Adipocyte (in vitro differentiated cells): ENCODE results near the gene USP11.

Experiments used
- DNase-seq: peaks from one replicate; pipeline ENCODE4 v3.0.0-alpha.2; 2015; ENCODE audit warnings: low read depth
- H3K27me3 ChIP-seq: replicated peaks from 2 replicates; pipeline ENCODE4 v1.7.0; 2013; ENCODE audit warnings: mild to moderate bottlenecking, low read length, moderate library complexity; ENCODE audit not compliant: control insufficient read depth, insufficient read depth
- H3K36me3 ChIP-seq: 2 replicates; pipeline ENCODE4 v1.7.0; 2013; ENCODE audit warnings: low read length, mild to moderate bottlenecking, moderate library complexity; ENCODE audit not compliant: control insufficient read depth, insufficient read depth, severe bottlenecking
- H3K4me1 ChIP-seq: 2 replicates; pipeline ENCODE4 v1.7.0; 2013; ENCODE audit warnings: mild to moderate bottlenecking, low read length, moderate library complexity; ENCODE audit not compliant: control insufficient read depth, insufficient read depth
- H3K4me3 ChIP-seq: 2 replicates; pipeline ENCODE4 v1.7.0; 2013; ENCODE audit warnings: mild to moderate bottlenecking, low read length, moderate library complexity
- H3K9ac ChIP-seq: 2 replicates; pipeline ENCODE4 v1.7.0; 2013; ENCODE audit warnings: mild to moderate bottlenecking, low read length, moderate library complexity
- H3K9me3 ChIP-seq: 2 replicates; pipeline ENCODE4 v1.7.0; 2013; ENCODE audit warnings: mild to moderate bottlenecking, low read length, moderate library complexity; ENCODE audit not compliant: control insufficient read depth

USP11 gene

DNA sequence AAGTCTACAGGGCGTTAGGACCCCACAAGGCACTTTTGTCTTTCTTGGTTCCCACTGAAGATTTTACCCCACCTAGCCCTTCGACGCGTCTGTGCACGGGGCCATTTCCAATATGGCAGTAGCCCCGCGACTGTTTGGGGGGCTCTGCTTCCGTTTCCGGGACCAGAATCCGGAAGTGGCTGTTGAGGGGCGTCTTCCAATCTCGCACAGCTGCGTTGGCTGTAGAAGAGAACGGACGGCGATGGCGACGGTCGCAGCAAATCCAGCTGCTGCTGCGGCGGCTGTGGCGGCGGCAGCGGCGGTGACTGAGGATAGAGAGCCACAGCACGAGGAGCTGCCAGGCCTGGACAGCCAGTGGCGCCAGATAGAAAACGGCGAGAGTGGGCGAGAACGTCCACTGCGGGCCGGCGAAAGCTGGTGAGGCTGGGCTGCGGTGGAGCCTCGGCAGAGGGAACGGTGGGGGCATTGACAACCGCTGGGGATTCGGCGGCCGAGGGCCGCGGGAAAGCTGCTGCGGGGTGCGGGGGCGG lies at the start of gene USP11:
Gene USP11 (plus strand): TSS at position 207 of the 530 bp plus-strand sequence. CDS start 35 bp downstream, at position 242.
- Histone ChIP-seq H3K27me3 (peaks cover 5% of the 10 kb centered on the region), H3K4me3 (peak within 1 kb of the TSS; percentile 87), H3K4me1 (peaks cover 6% of the 10 kb centered on the region), H3K36me3 (peaks cover 15% of the 10 kb centered on the region), H3K9ac (peak within 1 kb of the TSS; percentile 88), H3K9me3 (no peaks in the 10 kb centered on the region)
- peak; percentile 52 for DNase-seq

DNA sequence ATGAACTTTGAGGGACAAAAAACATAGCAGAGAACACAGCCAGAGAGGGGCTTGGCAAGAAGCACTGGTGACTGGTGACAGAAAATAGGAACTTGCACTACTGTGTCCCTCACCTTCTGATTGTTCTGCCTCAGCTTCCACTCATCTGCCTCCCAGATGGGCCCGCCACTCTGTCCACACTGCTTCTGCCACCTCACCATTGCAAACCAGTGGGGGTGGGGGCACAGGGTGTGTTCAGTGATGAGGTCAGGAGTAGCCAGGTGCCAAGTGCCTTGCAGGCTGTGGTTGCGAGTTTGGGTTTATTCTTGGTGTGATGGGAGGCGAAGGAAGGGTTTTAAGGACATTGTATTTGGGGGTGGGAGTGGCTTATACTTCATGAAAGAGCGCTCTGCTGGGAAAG lies 48.3 kb upstream of the USP11 start:
- Histone ChIP-seq H3K36me3 (peaks cover 57% of the 10 kb centered on the region), H3K4me3 (no peak overlapping the region), H3K27me3 (peaks cover 11% of the 10 kb centered on the region), H3K4me1 (peaks cover 2% of the 10 kb centered on the region), H3K9ac (no peak overlapping the region), H3K9me3 (no peaks in the 10 kb centered on the region)
- no peak for DNase-seq

DNA sequence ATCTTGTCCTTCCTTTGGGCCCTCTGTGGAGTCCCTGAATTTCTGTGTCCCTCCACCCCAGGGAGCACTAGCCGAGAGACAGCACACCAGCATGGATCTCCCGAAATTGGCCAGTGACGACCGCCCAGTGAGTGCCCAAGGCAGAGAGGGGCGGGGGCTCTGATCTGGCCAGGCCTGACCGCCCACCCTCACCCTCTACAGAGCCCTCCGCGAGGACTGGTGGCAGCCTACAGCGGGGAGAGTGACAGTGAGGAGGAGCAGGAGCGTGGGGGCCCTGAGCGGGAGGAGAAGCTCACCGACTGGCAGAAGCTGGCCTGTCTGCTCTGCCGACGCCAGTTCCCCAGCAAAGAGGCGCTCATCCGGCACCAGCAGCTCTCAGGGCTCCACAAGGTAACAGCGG lies 47.6 kb upstream of the USP11 start:
- DNase-seq: no peak
- peaks cover 11% of the 10 kb centered on the region for H3K27me3 ChIP-seq
- H3K9me3 ChIP-seq: no peaks in the 10 kb centered on the region
- peaks cover 57% of the 10 kb centered on the region for H3K36me3 ChIP-seq
- H3K4me1 ChIP-seq: no peaks in the 10 kb centered on the region
- H3K4me3 ChIP-seq: no peak overlapping the region
- H3K9ac ChIP-seq: no peak overlapping the region

DNA sequence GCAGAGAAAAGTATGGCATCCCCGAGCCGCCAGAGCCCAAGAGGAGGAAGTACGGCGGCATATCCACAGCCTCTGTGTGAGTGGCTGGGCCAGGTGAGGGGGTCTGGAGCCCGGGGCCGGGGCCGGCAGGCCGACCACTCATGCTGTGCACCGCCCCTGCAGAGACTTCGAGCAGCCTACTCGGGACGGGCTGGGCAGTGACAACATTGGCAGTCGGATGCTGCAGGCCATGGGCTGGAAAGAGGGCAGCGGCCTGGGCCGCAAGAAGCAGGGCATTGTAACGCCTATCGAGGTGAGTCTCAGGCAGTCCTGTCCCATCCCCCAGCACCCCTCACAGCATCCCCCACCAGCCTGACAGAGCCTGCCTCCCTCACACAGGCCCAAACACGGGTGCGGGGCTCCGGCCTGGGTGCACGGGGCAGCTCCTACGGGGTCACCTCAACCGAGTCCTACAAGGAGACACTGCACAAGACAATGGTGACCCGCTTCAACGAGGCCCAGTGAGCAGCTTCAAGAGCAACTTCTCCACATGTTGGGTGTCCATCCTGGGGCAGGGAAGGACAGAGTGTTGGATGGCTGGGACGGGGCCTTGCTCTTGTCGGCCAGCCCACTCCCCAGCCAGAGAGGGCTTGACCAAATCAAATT lies 46.6 kb upstream of the USP11 start:
- Histone ChIP-seq H3K27me3 (peaks cover 10% of the 10 kb centered on the region), H3K9ac (no peak overlapping the region), H3K9me3 (no peaks in the 10 kb centered on the region), H3K4me1 (no peaks in the 10 kb centered on the region), H3K36me3 (peaks cover 49% of the 10 kb centered on the region), H3K4me3 (no peak overlapping the region)
- DNase-seq: no peak

- DNase-seq: no peak
- H3K36me3 ChIP-seq: peaks cover 39% of the 10 kb centered on the region
- H3K27me3 ChIP-seq: peaks cover 10% of the 10 kb centered on the region
- peaks cover 5% of the 10 kb centered on the region for H3K4me1 ChIP-seq
- H3K9me3 ChIP-seq: no peaks in the 10 kb centered on the region
- no peak overlapping the region for H3K4me3 ChIP-seq
- no peak overlapping the region for H3K9ac ChIP-seq
These were observed 45.6 kb upstream of the USP11 start for GRCh38 chrX:47187106-47187677.

- no peak overlapping the region for H3K4me3 ChIP-seq
- DNase-seq: no peak
These were observed 42.9 kb upstream of the USP11 start for GRCh38 chrX:47189906-47190305.

GRCh38 chrX:47190445-47191269 lies 42.2 kb upstream of the USP11 start:
- Histone ChIP-seq H3K27me3 (peaks cover 7% of the 10 kb centered on the region), H3K4me1 (peaks cover 17% of the 10 kb centered on the region), H3K4me3 (peak overlapping the region; percentile 83), H3K9me3 (no peaks in the 10 kb centered on the region), H3K9ac (peak overlapping the region; percentile 83), H3K36me3 (peaks cover 17% of the 10 kb centered on the region)
- peak; percentile 90 for DNase-seq

More at GRCh38 chrX:47189906-47190305, 42.9 kb upstream of the USP11 start:
- H3K9ac ChIP-seq: no peak overlapping the region
- peaks cover 7% of the 10 kb centered on the region for H3K27me3 ChIP-seq
- peaks cover 25% of the 10 kb centered on the region for H3K36me3 ChIP-seq
- H3K9me3 ChIP-seq: no peaks in the 10 kb centered on the region
- peaks cover 12% of the 10 kb centered on the region for H3K4me1 ChIP-seq

DNA sequence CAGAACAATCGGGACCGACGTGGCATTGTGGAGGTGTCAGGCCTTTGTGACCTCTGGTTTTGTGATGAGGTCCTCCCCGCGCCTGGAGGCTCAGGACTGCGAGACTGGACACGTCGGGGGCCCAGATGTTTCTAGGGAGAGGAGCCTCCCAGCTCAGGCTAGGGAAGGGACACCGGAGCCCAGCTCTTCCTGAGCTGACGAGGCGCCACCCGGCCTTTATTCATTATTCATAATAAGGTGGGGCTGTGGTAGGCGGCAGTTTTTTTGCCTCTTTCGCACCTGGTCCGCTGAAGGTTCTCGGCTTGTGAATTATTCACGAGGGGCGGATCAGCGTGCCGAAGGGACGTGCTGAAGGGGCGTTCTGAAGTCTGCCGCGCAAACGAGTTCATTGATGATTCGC lies 41.5 kb upstream of the USP11 start:
- Histone ChIP-seq H3K27me3 (peaks cover 7% of the 10 kb centered on the region), H3K4me1 (peaks cover 24% of the 10 kb centered on the region), H3K9ac (peak overlapping the region; percentile 83), H3K9me3 (no peaks in the 10 kb centered on the region), H3K36me3 (peaks cover 10% of the 10 kb centered on the region), H3K4me3 (peak overlapping the region; percentile 83)
- DNase-seq: peak; percentile 43

DNA sequence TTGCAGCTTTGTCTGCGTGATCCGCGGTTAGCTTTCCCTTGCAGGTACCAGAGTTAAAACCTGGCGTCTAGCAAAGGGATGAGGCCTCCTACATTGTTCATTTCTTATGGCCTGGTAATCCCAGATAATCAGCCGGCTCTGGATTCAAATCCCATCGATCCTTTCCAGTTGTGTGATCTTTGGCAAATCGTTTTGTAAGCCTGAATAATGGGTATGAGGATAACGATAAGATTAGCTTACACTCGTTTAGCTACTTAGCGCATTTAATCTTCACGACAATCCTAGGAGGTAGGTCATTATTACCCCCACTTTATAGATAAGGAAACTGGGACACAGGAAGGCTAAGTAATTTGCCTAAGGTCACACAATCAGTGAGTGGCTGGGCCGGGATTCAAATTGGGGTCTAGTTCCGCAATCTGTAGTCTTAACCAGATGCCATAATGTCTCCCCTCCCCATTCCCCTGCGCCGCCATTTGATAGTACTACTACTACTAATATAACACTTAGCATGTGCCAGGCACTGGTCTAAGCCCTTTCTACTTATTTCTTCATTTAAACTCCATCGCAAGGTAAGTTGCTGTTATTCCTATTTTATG lies 40.9 kb upstream of the USP11 start:
- DNase-seq: no peak
- Histone ChIP-seq H3K36me3 (peaks cover 6% of the 10 kb centered on the region), H3K9ac (peak overlapping the region; percentile 83), H3K9me3 (no peaks in the 10 kb centered on the region), H3K27me3 (peaks cover 7% of the 10 kb centered on the region), H3K4me1 (peaks cover 29% of the 10 kb centered on the region), H3K4me3 (peak overlapping the region; percentile 83)

DNA sequence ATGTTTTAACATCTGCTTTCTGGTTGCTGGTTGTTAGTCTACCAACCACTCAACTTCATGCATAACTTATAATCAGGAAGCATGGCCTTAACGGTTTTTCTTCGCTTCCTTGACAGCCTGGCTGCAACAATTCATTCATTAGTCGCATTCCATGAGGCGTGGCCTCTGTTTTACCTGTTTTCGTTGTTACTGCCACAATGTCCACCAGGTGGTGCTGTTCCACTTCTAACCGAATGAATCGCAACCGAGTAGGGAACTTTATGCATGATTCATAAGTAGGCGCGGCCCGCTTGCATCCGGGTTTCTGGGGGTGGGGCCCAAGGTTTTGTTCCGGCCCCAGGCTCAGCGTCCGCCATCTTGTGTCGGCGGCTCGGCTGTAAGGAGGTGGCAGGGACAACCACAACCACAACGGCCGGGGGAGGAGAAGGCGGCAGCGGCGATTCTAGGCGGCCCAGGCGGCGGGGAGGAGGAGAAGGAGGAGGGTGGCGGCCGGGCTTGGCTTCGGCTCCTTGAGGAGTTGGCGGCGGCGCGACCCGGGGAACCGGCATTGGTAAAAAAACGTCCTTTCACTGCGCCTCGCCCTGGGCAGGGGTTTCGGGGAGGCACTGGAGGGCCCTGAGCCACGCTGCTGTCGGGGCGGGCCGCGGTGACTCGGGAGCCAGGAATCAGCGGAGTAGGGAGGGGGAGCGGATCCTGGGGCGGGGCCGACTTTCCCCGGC lies 39.2 kb upstream of the USP11 start, which contains the start of gene UBA1:
Gene UBA1 (plus strand): TSS at position 355 of the 719 bp plus-strand sequence. CDS start 4,974 bp downstream, outside the sequence.
- Histone ChIP-seq H3K36me3 (peaks cover 10% of the 10 kb centered on the region), H3K9me3 (no peaks in the 10 kb centered on the region), H3K4me1 (peaks cover 46% of the 10 kb centered on the region), H3K9ac (peak within 1 kb of the TSS; percentile 97), H3K27me3 (peaks cover 7% of the 10 kb centered on the region), H3K4me3 (peak within 1 kb of the TSS; percentile 86)
- peak; percentile 99 for DNase-seq
